RWPE2 (cell line): ENCODE results near the gene DNAJC17.
A peak's percentile ranks its signal among the peaks of the same experiment; 100 is the strongest.

Experiments
- ATAC-seq: fragments of 200-7000 bp; cut with Tn5 transposase; 3 replicates; pipeline ENCODE4 v1.9.1; 2021; ENCODE audit warnings: low read depth
- DNase-seq: peaks from one replicate; pipeline ENCODE4 v3.0.0-alpha.2; 2020; ENCODE audit warnings: low spot score
- H3K27ac ChIP-seq: fragments of 450-650 bp; 2 replicates; pipeline ENCODE4 v1.5.1; 2017; ENCODE audit warnings: mild to moderate bottlenecking; ENCODE audit not compliant: poor library complexity, severe bottlenecking
- H3K27me3 ChIP-seq: fragments of 250-450 bp; sonication (Bioruptor Pico); 2 replicates; pipeline ENCODE4 v1.5.1; 2021; ENCODE audit warnings: mild to moderate bottlenecking, moderate library complexity; ENCODE audit not compliant: insufficient read depth, poor library complexity, severe bottlenecking
- H3K36me3 ChIP-seq: fragments of 250-450 bp; sonication (Bioruptor Pico); 2 replicates; pipeline ENCODE4 v1.5.1; 2020; ENCODE audit warnings: low read depth, mild to moderate bottlenecking, moderate library complexity
- H3K4me1 ChIP-seq: fragments of 250-450 bp; sonication (Bioruptor Pico); 2 replicates; pipeline ENCODE4 v1.5.1; 2021; ENCODE audit warnings: mild to moderate bottlenecking, moderate library complexity; ENCODE audit not compliant: insufficient read depth, poor library complexity, severe bottlenecking
- H3K4me3 ChIP-seq: fragments of 250-450 bp; sonication (Bioruptor Pico); 2 replicates; pipeline ENCODE4 v1.5.1; 2021; ENCODE audit warnings: mild to moderate bottlenecking, moderate library complexity; ENCODE audit not compliant: severe bottlenecking
- H3K9me3 ChIP-seq: fragments of 250-450 bp; sonication (Bioruptor Pico); 2 replicates; pipeline ENCODE4 v1.5.1; 2021; ENCODE audit warnings: mild to moderate bottlenecking, moderate library complexity; ENCODE audit not compliant: severe bottlenecking
- TF ChIP-seq, protein P1 (sequence below): fragments of 450-650 bp; IDR thresholded peaks from one replicate; pipeline ENCODE4 v1.5.1; 2017; ENCODE audit warnings: mild to moderate bottlenecking, moderate library complexity; ENCODE audit not compliant: poor library complexity, severe bottlenecking

Gene DNAJC17

DNA sequence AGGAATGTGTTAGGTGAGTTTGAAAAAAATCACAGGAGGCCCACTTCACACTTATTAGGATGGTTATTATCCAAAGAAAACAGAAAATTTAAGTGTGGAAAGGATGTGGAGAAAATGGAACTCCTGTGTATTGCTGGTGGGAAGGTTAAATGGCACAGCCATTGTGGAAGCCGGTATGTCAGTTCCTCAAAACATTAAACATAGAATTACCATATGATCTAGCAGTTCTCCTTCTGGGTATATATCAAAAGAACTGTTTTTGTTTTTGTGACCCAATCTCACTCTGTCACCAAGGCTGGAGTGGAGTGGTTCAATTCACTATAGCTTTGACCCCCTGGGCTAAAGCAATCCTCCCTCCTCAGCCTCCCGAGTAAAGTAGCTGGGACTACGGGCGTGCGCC is 10.8 kb downstream of the DNAJC17 start:
- Histone ChIP-seq H3K4me3 (no peak overlapping the region), H3K27me3 (no peaks in the 10 kb centered on the region), H3K4me1 (peaks cover 41% of the 10 kb centered on the region), H3K27ac (peak overlapping the region; percentile 29), H3K9me3 (no peaks in the 10 kb centered on the region), H3K36me3 (peaks cover 36% of the 10 kb centered on the region)
- TF ChIP-seq, protein P1, sequence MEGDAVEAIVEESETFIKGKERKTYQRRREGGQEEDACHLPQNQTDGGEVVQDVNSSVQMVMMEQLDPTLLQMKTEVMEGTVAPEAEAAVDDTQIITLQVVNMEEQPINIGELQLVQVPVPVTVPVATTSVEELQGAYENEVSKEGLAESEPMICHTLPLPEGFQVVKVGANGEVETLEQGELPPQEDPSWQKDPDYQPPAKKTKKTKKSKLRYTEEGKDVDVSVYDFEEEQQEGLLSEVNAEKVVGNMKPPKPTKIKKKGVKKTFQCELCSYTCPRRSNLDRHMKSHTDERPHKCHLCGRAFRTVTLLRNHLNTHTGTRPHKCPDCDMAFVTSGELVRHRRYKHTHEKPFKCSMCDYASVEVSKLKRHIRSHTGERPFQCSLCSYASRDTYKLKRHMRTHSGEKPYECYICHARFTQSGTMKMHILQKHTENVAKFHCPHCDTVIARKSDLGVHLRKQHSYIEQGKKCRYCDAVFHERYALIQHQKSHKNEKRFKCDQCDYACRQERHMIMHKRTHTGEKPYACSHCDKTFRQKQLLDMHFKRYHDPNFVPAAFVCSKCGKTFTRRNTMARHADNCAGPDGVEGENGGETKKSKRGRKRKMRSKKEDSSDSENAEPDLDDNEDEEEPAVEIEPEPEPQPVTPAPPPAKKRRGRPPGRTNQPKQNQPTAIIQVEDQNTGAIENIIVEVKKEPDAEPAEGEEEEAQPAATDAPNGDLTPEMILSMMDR: no peak
- no peak for DNase-seq
- no peak for ATAC-seq

DNA sequence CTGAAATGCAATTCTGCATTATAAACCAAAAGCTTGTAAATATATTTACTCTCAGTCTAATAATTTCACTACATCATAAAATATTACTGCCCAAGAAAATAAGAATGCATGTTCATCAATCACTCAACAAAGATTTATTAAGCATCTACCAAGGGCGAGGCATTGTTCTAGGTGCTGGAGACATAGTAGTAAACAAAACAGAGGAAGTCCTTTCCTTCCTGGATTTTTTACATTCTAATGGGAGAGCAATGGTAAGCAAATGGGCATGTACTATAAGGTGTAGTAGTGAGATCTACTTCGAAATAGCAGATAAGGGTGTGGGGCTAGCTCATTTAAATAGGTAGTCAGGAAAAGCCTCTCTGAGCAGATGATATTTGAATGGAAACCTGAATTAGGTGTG is 11.2 kb downstream of the DNAJC17 start:
- H3K9me3 ChIP-seq: no peaks in the 10 kb centered on the region
- H3K27me3 ChIP-seq: no peaks in the 10 kb centered on the region
- no peak overlapping the region for H3K4me3 ChIP-seq
- peak overlapping the region; percentile 29 for H3K27ac ChIP-seq
- DNase-seq: no peak
- H3K36me3 ChIP-seq: peaks cover 38% of the 10 kb centered on the region
- peaks cover 43% of the 10 kb centered on the region for H3K4me1 ChIP-seq
- ATAC-seq: no peak
- TF ChIP-seq, protein P1: no peak

DNA sequence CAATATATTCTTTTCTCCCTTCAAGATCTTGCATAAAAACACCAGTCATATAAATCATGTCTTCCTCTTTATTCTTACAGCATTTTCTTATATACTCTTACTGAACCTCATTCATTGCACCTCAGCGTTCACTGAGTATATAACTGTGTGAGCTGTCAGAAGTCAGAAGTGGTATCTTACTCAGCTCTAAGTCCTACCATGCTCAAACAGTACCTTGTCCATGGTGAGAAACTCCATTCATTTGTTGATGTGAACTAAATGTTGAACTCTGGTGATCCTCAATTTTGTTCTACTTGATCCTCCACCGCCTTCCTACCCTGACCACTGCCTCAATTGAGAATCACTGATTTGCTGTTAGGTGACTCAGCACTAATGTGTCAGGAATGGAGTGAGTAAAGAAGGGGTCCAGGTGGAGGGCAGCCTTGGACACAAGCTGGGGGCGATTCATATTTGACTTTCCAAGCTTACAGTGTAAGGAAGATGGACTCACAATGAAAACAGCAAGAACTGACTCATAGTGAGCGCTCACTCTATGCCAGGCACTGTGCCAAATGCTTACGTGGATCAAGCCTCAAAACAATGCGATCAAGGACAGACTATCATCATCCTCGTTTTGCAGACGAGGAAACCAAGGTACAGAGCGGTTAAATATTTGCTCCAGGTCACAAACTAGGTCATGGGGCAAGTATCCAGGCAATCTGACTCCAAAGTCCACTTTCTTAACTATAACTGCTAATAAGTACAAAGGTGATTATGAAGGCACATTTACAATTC is 13.9 kb downstream of the DNAJC17 start:
- H3K4me3 ChIP-seq: no peak overlapping the region
- TF ChIP-seq, protein P1: no peak
- DNase-seq: peak; percentile 91

DNA sequence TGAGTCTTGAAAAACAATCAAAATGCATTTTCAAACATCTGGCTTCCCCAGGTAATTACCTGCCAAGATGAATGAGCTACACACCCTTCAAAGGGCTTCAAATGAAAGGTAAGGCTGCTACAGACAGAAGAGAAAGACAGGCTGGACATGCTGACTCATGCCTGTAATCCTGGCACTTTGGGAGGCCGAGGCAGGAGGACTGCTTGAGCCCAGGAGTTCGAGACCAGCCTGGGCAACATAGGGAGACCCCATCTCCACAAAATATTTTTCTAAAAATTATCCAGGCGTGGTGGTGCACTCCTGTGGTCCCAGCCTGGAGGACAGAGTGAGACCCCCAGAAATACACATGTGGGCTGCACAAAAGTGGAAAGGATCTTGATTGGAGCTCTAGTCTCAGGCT is 14.9 kb downstream of the DNAJC17 start:
- no peak for ATAC-seq
- Histone ChIP-seq H3K27me3 (no peaks in the 10 kb centered on the region), H3K4me3 (no peak overlapping the region), H3K4me1 (peaks cover 63% of the 10 kb centered on the region), H3K27ac (peak overlapping the region; percentile 96), H3K36me3 (peaks cover 24% of the 10 kb centered on the region), H3K9me3 (no peaks in the 10 kb centered on the region)
- no peak for DNase-seq
- TF ChIP-seq, protein P1: no peak

More for the DNA sequence above, 13.9 kb downstream of the DNAJC17 start:
- Histone ChIP-seq H3K27ac (peak overlapping the region; percentile 96), H3K9me3 (no peaks in the 10 kb centered on the region), H3K36me3 (peaks cover 31% of the 10 kb centered on the region), H3K27me3 (no peaks in the 10 kb centered on the region), H3K4me1 (peaks cover 61% of the 10 kb centered on the region)
- peak; percentile 89 for ATAC-seq

DNA sequence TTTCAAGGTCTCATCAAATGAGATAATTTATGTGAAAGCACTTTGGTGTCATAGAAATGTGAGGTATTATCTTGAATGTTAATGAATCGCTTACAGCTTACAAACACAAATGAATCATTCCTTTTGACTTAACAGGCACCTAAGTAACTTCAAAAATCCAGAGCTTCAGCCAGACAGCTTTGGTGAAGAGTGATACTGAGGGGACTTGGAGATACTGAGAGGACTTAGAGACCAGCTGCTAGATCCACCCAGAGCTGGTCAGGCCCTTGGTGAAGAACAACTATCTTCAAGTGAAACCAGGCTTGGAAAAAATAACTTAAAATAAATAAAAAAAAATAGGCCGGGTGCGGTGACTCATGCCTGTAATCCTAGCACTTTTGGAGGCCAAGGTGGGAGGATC is 16.6 kb downstream of the DNAJC17 start:
- H3K4me3 ChIP-seq: no peak overlapping the region
- ATAC-seq: no peak
- peaks cover 24% of the 10 kb centered on the region for H3K36me3 ChIP-seq
- no peaks in the 10 kb centered on the region for H3K27me3 ChIP-seq
- no peaks in the 10 kb centered on the region for H3K9me3 ChIP-seq
- peaks cover 67% of the 10 kb centered on the region for H3K4me1 ChIP-seq
- DNase-seq: no peak
- H3K27ac ChIP-seq: peak overlapping the region; percentile 96
- TF ChIP-seq, protein P1: no peak
